GM03348 (cell line): ENCODE data around the gene FAM193B.
"Not testable (repeated sequence)": the region's sequence is repeated elsewhere in the genome, so short reads cannot be mapped to it uniquely, and the experiment has no call there.

Experiments used
- DNase-seq: peaks from one replicate; pipeline ENCODE4 v3.0.0; 2012; ENCODE audit warnings: low spot score

FAM193B gene

GRCh38 chr5:177486256-177486655, 68.1 kb downstream of the FAM193B start:
- DNase-seq: no peak

GRCh38 chr5:177485753-177486152, 68.6 kb downstream of the FAM193B start:
- DNase-seq: not testable (repeated sequence)

- DNase-seq: no peak
Observed at GRCh38 chr5:177484902-177485549, 69.3 kb downstream of the FAM193B start.

- DNase-seq: no peak
Observed at GRCh38 chr5:177483994-177484901, 70.1 kb downstream of the FAM193B start.

- DNase-seq: no peak
Observed at GRCh38 chr5:177483042-177483441, 71.3 kb downstream of the FAM193B start.

- no peak for DNase-seq
Observed at GRCh38 chr5:177482359-177482795, 72.0 kb downstream of the FAM193B start.

- DNase-seq: no peak
Observed at GRCh38 chr5:177479774-177480173, 74.6 kb downstream of the FAM193B start.

- DNase-seq: peak; percentile 59
Observed at GRCh38 chr5:177478711-177479646, 75.4 kb downstream of the FAM193B start.

- DNase-seq: no peak
Observed at GRCh38 chr5:177477701-177478477, 76.5 kb downstream of the FAM193B start.

- peak; percentile 55 for DNase-seq
Observed at GRCh38 chr5:177476531-177477233, 77.7 kb downstream of the FAM193B start.

- DNase-seq: no peak
Observed at GRCh38 chr5:177475563-177476427, 78.6 kb downstream of the FAM193B start.

GRCh38 chr5:177474846-177475562, 79.4 kb downstream of the FAM193B start:
- no peak for DNase-seq

- DNase-seq: no peak
Observed at GRCh38 chr5:177474002-177474476, 80.3 kb downstream of the FAM193B start.

GRCh38 chr5:177473443-177474001, 80.8 kb downstream of the FAM193B start, which contains the start of gene DBN1:
Gene DBN1, minus strand, starts transcription at chr5:177473634. Its CDS starts 113 bp downstream, at chr5:177473521.
- DNase-seq: peak; percentile 96

- peak; percentile 78 for DNase-seq
Observed at GRCh38 chr5:177472460-177473442, 81.6 kb downstream of the FAM193B start.

GRCh38 chr5:177471610-177472356, 82.6 kb downstream of the FAM193B start:
- peak; percentile 69 for DNase-seq
